ENCODE data around the gene UPK2. TPM values are rescaled to one million over a fixed set of nuclear protein-coding genes. Genes with fewer than 3 reads are reported as not detected.

Gene UPK2
- total and polyA plus RNA-seq, 10 of the 15 experiments (the other 5 are each of a cell fraction or from before 2014, with no cell fraction given), result 0.07 to 1.0 (median 0.31) TPM; not detected in 7

DNA sequence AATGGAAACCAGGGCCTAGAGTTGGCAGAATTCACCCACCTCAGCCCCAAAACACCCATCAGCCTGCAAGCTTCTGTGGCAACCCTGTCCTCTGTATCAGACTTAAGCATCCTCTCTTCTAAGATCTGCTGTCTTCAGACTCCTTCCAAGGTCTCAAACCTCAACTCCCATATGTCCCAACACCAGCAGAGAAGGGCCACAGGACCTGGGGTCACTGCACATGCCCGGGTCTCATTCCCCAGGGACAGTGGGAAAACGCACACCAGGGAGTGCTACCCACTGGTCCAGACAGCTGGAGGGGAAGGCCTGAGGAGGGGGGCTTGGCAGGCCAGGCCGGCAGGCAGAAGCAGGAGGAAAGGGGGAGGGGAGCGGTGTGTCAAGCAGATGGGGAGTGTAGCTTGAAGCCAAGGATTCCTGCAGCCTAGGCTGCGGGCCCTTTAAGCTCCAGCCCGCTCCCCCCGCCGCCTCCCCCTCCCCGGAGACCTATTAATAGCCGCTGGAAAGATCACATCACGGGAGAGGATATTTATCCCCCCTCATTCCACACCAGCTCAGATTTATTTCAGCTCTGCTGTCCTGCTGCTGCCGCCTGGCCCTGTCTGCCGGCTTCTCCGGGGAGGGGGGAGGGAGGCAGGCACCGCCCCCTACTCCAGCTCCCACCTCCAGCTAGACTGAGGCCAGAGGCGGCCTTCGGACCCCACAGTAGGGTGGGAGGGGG, 47.0 kb upstream of the UPK2 start:
- Histone ChIP-seq H3K9ac (ENCODE audit: control insufficient read depth, insufficient read depth, low read length) (no peak overlapping the region), H2AFZ (ENCODE audit: control insufficient read depth, low read depth, low read length) (no peak overlapping the region), H3K27me3 (replicated peaks in 1 of 2; ENCODE audit: control insufficient read depth in 2 of 2, insufficient read depth in 2 of 2, low read length in 1 of 2) (no peaks in the 10 kb centered on the region), H3K4me2 (ENCODE audit: control insufficient read depth, insufficient read depth) (no peak overlapping the region), H3K4me1 (ENCODE audit: control insufficient read depth, insufficient read depth, low read length) (peaks cover 26% of the 10 kb centered on the region), H3K36me3 (ENCODE audit: control insufficient read depth in 2 of 2, insufficient read depth in 2 of 2, low read length in 1 of 2) (peaks cover 4 to 6% of the 10 kb centered on the region in 2 experiments; a peak in 3 of 4 replicates), H3K4me3 (no peak overlapping the region), H3K27ac (ENCODE audit: control insufficient read depth, insufficient read depth) (no peak overlapping the region), H3K9me3 (replicated peaks; ENCODE audit: control insufficient read depth, insufficient read depth, low read length) (no peaks in the 10 kb centered on the region), H3K79me2 (ENCODE audit: control insufficient read depth, insufficient read depth, low read length) (0 out of 2 replicates have a peak, but pooled peaks cover 2% of the 10 kb centered on the region), H4K20me1 (ENCODE audit: control insufficient read depth, insufficient read depth) (no peaks in the 10 kb centered on the region)
- FAIRE-seq (peak; percentile 18), DNase-seq (ENCODE audit: low read depth, low spot score) (no peak), ATAC-seq (no peak)
- intact Hi-C loops (cut with micrococcal nuclease; ENCODE audit: unreplicated experiment), result no loop called here
- ChIA-PET CTCF (interaction anchor here (1.0 to 13.2 kb wide), 6 partner anchors 14 to 219 kb away, joined by 3 to 330 read pairs (median 5); partner anchors contain the start of gene BCL9L), POLR2A (interaction anchor here (0.6 to 9.3 kb wide), 3 partner anchors 16 to 31 kb away, joined by 3 to 105 read pairs (median 7); partner anchors contain the start of gene BCL9L), SMC1A (ENCODE audit: uncharacterized antibody, unreplicated experiment) (interaction anchor here (0.6 to 10.3 kb wide), 2 partner anchors 19 to 748 kb away, joined by 3 to 185 read pairs; partner anchors contain the start of gene BCL9L), RAD21 (ENCODE audit: unreplicated experiment) (interaction anchor here (0.5 to 9.9 kb wide), 7 partner anchors 14 to 352 kb away, joined by 3 to 169 read pairs (median 3); partner anchors contain the start of genes BCL9L, CXCR5 and UPK2)
- in situ Hi-C loops (cut with MboI), result loop anchor here (5.0 kb wide), 1 partner anchor 48 kb away; the partner anchor contains the start of gene UPK2
- no TSS peak for BruUV-seq (replicated peaks)
- TF ChIP-seq IRF5 (IDR thresholded peaks at IDR 0.05; ENCODE audit: borderline replicate concordance) (no peak), CREM (IDR thresholded peaks at IDR 0.05; ENCODE audit: low read depth) (no peak), POU2F2 (IDR thresholded peaks at IDR 0.05; ENCODE audit: borderline replicate concordance, low read depth, low read length) (no peak), SIX5 (IDR thresholded peaks at IDR 0.05; ENCODE audit: low read depth, low read length, severe bottlenecking) (no peak)
- TF ChIP-seq, protein P1, sequence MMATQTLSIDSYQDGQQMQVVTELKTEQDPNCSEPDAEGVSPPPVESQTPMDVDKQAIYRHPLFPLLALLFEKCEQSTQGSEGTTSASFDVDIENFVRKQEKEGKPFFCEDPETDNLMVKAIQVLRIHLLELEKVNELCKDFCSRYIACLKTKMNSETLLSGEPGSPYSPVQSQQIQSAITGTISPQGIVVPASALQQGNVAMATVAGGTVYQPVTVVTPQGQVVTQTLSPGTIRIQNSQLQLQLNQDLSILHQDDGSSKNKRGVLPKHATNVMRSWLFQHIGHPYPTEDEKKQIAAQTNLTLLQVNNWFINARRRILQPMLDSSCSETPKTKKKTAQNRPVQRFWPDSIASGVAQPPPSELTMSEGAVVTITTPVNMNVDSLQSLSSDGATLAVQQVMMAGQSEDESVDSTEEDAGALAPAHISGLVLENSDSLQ (IDR thresholded peaks at IDR 0.05), result no peak
- TF ChIP-seq, protein P2, sequence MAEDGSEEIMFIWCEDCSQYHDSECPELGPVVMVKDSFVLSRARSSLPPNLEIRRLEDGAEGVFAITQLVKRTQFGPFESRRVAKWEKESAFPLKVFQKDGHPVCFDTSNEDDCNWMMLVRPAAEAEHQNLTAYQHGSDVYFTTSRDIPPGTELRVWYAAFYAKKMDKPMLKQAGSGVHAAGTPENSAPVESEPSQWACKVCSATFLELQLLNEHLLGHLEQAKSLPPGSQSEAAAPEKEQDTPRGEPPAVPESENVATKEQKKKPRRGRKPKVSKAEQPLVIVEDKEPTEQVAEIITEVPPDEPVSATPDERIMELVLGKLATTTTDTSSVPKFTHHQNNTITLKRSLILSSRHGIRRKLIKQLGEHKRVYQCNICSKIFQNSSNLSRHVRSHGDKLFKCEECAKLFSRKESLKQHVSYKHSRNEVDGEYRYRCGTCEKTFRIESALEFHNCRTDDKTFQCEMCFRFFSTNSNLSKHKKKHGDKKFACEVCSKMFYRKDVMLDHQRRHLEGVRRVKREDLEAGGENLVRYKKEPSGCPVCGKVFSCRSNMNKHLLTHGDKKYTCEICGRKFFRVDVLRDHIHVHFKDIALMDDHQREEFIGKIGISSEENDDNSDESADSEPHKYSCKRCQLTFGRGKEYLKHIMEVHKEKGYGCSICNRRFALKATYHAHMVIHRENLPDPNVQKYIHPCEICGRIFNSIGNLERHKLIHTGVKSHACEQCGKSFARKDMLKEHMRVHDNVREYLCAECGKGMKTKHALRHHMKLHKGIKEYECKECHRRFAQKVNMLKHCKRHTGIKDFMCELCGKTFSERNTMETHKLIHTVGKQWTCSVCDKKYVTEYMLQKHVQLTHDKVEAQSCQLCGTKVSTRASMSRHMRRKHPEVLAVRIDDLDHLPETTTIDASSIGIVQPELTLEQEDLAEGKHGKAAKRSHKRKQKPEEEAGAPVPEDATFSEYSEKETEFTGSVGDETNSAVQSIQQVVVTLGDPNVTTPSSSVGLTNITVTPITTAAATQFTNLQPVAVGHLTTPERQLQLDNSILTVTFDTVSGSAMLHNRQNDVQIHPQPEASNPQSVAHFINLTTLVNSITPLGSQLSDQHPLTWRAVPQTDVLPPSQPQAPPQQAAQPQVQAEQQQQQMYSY (CRISPR knock-in tag; IDR thresholded peaks at IDR 0.05), result no peak
- 69% methylated on average over 12 of the region's 17 CpGs for WGBS (ENCODE audit: insufficient coverage, insufficient replicate concordance, low lambda C conversion rate, missing lambda C conversion rate)
